Activated CD4-positive, alpha-beta T cell treated with anti-CD3 and anti-CD28 coated beads, Interleukin-10, Interleukin-2, amounts not matched to agents 100 ng/mL and 50 ng/mL, durations not matched to agents 16 hours and 8 hours (primary cell): ENCODE measurements around the gene NRF1.
A peak's percentile ranks its signal among the peaks of the same experiment; 100 is the strongest.
"Not testable (repeated sequence)": the region's sequence is repeated elsewhere in the genome, so short reads cannot be mapped to it uniquely, and the experiment has no call there.

Experiments
- DNase-seq: peaks from one replicate; pipeline ENCODE4 v3.0.0-alpha.2; 2020

NRF1 gene

GRCh38 chr7:129611246-129612111, at the start of gene NRF1:
Gene NRF1, plus strand, starts transcription at chr7:129611720. Its CDS starts 45,632 bp downstream, at chr7:129657352.
- peak; percentile 95 for DNase-seq

DNA sequence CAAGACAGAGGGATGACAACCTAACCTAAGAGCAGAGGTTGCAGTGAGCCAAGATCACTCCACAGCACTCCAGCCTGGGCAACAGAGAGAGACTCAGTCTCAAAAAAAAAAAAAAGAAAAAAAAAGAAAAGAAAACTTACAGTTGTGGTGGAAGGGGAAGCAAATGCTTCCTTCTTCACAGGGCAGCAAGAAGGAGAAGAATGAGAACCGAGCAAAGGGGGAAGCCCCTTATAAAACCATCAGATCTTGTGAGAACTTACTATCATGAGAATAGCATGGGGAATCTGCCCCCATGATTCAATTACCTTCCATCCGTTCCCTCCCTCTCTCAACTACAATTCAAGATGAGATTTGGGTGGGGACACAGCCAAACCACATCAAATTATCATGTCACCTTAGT, 45.2 kb upstream of the NRF1 start:
- not testable (repeated sequence) for DNase-seq

GRCh38 chr7:129567377-129567776, 44.1 kb upstream of the NRF1 start:
- no peak for DNase-seq

GRCh38 chr7:129568240-129568639, 43.3 kb upstream of the NRF1 start:
- DNase-seq = no peak

DNA sequence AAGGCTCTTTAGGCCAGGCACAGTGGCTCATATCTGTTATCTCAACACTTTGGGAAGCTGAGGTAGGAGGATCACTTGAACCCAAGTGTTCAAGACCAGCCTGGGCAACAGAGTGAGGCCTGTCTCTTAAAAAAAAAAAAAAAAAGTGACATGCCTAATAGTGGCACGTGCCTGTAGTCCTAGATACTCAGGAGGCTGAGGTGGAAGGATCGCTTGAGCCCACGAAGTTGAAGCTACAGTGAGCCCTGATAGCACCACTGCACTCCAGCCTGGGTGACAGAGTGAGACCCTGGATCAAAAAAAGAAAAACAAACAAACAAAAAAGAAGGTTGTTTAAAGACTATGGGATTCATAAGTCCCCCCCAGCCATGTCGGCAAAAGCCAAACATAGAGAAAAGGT, 42.2 kb upstream of the NRF1 start:
- no peak for DNase-seq

DNA sequence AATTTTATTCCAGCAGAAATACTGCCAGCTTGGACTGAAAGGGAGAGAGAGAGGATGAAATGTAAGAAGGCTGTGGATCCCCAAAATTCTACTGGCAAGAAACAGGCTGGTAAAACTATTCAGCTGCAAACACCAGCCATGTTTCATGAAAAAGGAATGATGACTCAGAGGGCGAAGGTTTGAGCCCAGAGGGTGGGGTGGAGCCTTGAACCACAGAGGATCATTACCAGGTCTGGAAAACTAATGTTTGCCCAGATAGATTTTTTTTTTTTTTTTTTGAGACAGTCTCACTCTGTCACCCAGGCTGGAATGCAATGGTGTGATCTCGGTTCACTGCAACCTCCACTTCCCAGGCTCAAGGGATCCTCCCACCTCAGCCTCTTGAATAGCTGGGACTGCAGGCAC, 41.7 kb upstream of the NRF1 start:
- DNase-seq = no peak

- DNase-seq = no peak
Measured at GRCh38 chr7:129571201-129571600, 40.3 kb upstream of the NRF1 start.

GRCh38 chr7:129572205-129572604, 39.3 kb upstream of the NRF1 start:
- DNase-seq = no peak

DNA sequence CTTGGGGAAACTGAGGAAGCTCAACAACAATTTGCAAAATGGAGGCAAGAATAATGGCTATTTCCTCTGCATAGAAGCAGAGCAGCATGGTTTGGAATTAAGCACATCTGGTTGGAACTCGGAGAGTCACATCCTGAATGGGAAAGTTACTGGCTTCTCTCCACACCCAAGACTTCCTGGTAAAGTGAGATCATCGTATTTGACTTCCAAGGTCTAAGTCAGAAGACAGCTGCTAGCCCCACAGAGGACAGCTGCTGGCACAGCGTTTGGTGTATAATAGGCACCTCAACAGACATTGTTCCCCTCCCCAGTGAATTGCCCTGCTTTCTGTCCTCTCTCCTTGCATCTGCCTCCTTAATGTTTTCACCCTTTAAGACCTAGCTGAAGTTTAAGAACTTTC, 37.0 kb upstream of the NRF1 start:
- no peak for DNase-seq

DNA sequence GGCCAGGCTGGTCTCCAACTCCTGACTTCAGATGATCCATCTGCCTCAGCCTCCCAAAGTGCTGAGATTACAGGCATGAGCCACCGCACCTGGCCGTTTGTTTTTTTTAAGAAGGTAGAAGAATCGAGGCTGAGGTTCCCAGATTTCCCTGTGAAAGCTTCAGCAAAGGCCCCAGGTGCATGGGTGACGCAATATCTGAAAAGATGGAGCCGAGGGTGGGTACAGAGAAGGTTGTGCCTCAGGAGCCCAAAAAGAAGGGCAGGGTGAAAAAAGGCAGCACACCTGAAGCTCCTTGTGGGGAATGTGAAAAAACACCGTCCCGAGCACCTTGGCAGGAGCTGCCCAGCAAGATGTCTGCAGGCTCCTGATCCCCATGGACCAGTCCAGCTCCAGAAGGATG, 35.8 kb upstream of the NRF1 start:
- DNase-seq = no peak

DNA sequence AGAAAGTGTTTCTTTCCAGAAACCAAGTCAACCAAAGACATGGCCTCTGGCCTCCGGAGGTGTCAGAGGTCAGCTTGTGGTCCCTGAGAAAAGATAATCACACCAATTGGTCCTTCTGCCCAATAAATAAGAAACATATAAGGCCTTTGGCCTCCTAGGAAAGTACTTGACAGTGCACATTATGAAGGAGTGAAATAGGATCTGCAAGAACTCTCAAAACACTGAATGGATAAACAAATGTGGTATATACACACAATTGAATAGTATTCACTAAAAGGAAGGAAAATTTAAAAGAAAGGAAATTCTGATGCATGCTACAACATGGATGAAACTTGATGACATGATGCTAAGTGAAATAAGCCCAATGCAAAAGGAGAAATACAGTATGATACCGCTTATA, 35.4 kb upstream of the NRF1 start:
- DNase-seq = no peak

DNA sequence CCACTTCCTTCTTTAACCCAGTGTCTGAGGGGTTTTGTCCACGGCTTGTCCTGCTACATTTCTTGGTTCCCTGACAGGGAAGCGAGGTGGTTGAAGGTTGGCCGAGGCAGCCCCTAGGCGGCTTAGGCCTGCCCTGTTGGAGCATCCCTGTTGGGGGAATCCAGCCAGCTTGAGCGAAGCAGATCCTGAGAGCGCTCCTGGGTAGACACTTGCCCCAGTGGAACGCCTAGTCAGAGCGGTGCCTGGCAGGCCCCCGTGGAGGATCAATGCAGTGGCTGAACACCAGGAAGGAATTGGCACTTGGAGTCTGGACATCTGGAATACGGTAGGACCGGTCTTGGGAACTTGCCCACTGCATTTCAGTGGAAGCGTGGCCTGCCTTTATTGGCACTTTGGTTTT, 32.7 kb upstream of the NRF1 start:
- DNase-seq = no peak

DNA sequence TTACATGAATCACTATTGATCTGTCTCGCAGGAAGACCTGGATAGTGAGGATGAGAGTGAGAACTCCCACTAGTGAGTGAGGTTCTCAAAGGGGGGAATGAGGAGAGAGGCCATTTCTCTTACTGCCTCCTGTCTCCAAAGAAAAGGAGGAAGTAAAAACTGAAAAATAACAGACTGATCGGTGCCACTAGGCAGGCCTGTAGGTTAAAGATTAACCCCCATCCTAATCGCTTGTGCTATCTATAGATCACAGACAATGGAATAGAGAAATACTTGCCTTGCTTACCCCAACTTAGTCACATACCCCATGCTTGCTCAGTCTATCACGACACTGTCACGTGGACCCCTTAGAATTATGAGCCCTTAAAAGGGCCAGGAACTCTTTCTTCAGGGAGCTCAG, 25.3 kb upstream of the NRF1 start:
- not testable (repeated sequence) for DNase-seq

DNA sequence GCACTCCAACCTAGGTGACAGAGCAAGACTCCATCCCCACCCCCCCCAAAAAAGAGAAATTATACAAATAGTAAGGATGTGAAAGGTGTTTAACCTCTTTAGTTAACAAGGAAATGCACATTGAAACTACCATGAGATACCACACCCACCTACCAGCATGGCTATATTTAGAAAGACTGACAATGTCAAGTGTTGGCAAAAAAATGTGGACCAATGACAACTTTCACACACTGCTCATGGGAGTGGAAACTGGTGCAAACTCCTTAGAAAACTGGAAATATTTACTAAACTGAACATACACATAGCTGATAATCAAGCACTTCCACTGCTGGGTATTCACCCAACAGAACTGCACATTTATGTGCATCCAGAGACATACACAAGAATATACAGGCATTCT, 23.3 kb upstream of the NRF1 start:
- DNase-seq = no peak

- DNase-seq = no peak
Measured at GRCh38 chr7:129591868-129592267, 19.7 kb upstream of the NRF1 start.

- DNase-seq = not testable (repeated sequence)
Measured at GRCh38 chr7:129596386-129596785, 15.1 kb upstream of the NRF1 start.

DNA sequence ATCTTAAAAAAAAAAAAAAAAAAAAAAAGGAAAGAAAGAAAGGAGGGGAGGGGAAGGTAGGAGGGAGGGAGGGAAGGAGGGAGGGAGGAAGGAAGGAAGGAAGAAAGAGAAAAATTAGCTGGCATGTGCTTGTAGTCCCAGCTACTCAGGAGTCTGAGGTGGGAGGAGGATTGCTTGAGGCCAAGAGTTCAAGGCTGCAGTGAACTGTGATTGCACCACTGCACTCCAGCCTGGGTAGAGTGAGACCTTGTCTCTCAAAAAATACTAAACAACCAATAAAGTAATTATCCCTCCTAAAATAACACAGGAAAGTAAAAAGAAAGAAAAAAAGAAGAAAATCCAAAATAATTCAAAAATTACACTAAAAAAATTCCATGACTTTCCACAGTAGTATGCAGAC, 13.8 kb upstream of the NRF1 start:
- DNase-seq = no peak

- no peak for DNase-seq
Measured at GRCh38 chr7:129599174-129599573, 12.3 kb upstream of the NRF1 start.

GRCh38 chr7:129603594-129603993, 7.9 kb upstream of the NRF1 start:
- peak; percentile 16 for DNase-seq

- DNase-seq = not testable (repeated sequence)
Measured at GRCh38 chr7:129604021-129604420, 7.5 kb upstream of the NRF1 start.

GRCh38 chr7:129604713-129605437, 6.6 kb upstream of the NRF1 start:
- DNase-seq = no peak

DNA sequence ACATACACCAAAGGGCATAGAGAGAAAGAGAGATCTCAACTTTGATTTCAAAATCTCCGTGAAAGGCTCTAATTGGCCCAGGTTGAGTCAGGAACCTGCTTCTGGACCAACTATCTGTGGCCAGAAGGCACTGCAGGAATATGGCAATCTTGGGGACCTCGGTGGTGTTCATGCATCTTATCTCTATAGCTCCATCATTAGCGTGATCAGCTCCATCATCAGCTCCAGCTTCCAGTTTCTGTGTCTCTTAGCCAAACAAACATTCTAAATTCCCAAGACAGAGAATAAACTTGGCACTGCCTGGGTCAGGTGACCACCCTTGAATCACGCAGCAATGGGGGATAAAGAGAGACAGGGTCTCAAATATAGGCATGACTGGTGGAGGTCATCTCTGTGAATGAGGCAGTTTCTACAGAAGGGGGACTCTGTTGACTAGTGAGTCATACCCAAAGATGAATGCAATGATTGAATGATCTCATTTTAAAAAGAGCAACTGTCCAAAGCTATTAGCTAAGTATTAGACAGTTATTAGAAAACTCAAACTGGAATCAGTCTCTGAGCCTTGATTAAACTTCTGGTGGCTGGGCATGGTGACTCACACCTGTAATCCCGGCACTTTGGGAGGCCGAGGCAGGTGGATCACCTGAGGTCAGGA, 5.4 kb upstream of the NRF1 start:
- no peak for DNase-seq

DNA sequence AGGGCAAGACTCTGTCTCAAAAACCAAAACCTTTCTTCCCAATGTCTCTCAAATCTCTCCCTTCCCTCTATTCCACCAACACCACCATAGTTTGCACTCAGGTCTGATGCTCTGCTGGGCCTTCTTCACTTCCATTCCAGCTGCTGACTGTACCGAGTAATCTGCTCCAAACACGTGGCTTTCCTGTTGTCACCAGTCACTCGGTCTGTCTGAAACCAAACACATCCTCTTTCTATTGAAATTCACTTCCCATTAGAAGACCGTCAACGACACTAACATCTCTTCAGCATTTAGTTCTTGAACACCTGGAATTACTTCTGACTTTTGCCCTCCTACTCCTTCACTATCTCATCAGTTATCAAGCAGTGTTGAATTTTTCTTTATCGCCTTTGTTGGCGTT, 4.7 kb upstream of the NRF1 start:
- peak; percentile 28 for DNase-seq
